ENCODE measurements around the gene SPN. TPM values are rescaled to one million over a fixed set of nuclear protein-coding genes. Genes with fewer than 3 reads are reported as not detected.

Gene SPN
- polyA plus RNA-seq, 2 of the 4 experiments (the other 2 are of a cell fraction) = 0.03 TPM; not detected in 1

DNA sequence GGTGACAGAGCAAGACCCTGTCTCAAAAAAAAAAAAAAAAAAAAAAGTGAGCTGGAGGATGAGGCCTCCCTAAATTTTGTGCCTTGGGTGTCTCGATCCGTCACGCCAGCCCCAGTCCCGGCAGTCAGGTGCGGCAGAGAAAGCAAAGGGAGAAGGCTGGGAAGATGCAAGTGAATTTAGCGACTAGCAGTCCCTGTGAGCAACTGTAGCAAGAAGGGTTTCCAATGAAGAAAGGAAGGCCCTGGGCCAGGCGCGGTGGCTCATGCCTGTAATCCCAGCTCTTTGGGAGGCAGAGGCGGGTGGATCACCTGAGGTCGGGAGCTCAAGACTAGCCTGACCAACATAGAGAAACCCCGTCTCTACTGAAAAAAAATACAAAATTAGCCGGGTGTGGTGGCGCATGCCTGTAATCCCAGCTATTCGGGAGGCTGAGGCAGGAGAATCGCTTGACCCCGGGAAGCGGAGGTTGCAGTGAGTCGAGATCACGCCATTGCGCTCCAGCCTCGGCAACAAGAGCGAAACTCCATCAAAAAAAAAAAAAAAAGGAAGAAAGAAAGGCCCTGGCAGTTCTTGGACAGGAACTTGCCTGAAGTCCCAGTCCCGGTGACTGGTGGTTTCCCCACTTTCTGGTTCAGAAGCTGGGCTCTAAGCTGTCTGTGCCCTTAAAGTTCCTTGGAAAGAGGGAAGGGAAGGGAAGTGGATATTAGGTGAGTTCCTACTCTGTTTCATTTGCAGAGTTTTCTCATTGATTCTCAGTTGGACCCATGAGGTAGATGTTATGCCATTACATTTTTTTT is 14.1 kb downstream of the SPN start:
- 95% methylated on average over 23 of the region's 23 CpGs for WGBS (ENCODE audit: missing lambda C conversion rate)
- Histone ChIP-seq H3K4me3 (no peak overlapping the region), H3K4me2 (no peak overlapping the region), H3K9me3 (no peaks in the 10 kb centered on the region), H3K4me1 (peaks cover 7% of the 10 kb centered on the region; the same call in 1 of the 3 replicates), H3K27ac (no peak overlapping the region)
- no peak for ATAC-seq
- ChIA-PET CTCF (interaction anchor here (0.6 to 4.7 kb wide), 7 partner anchors 13 to 172 kb away, joined by 3 to 29 read pairs (median 4); no protein-coding TSS in a partner anchor), POLR2A (no interaction called here)
- TF ChIP-seq CTCF (IDR thresholded peaks at IDR 0.05) (no peak), FOXS1 (CRISPR knock-in tag; IDR thresholded peaks at IDR 0.05) (no peak), EP300 (IDR thresholded peaks at IDR 0.05) (no peak), RAD21 (conservative IDR thresholded peaks at IDR 0.05 in 1 of 2, IDR thresholded peaks at IDR 0.05 in 1 of 2) (no peak), POLR2A (IDR thresholded peaks at IDR 0.05; ENCODE audit: low read length) (no peak), CHD2 (IDR thresholded peaks at IDR 0.05; ENCODE audit: low read length, partially characterized antibody) (no peak), HMGXB4 (CRISPR knock-in tag; IDR thresholded peaks at IDR 0.05; ENCODE audit: borderline replicate concordance) (no peak), SMC3 (IDR thresholded peaks at IDR 0.05) (no peak), NFE2L2 (conservative IDR thresholded peaks at IDR 0.05; ENCODE audit: low read length) (no peak), MYC (IDR thresholded peaks at IDR 0.05; ENCODE audit: borderline replicate concordance, low read length) (no peak)
- TF ChIP-seq, protein P1, sequence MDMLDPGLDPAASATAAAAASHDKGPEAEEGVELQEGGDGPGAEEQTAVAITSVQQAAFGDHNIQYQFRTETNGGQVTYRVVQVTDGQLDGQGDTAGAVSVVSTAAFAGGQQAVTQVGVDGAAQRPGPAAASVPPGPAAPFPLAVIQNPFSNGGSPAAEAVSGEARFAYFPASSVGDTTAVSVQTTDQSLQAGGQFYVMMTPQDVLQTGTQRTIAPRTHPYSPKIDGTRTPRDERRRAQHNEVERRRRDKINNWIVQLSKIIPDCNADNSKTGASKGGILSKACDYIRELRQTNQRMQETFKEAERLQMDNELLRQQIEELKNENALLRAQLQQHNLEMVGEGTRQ (IDR thresholded peaks at IDR 0.05) = no peak
- DNase-seq (ENCODE audit: low read depth in 1 of 2, low spot score in 1 of 2) = no peak
- no peak for FAIRE-seq

DNA sequence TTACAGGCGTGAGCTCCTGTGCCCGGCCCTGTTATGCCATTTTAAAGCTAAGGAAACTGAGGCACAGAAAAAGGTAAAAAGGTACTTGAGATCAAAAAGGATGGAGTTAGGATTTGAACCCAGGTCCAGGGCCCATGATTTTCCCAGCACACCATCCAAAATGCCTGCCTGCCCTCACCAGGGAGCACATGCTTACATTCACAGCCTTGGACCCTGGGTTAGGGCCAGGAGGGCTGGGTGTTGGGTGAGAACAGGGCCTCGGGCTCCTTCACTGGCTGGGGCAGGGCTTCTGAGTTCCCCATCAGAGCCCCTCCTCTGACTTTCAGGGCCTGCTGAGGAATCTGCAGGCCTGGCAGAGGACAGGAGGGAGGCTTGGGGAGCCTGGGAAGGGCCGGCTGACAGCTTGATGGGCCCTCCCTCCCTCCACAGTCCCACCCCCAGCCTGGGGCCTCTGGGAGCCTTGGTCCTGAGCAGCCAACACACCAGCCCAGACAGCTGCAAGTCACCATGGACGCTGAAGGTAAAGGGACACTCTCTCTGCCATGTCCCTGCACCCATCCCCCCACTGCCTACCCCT is 15.7 kb downstream of the SPN start, which contains the start of gene QPRT:
QPRT (plus strand) TSS at position 490 of the 577 bp plus-strand sequence; CDS start at position 508, 18 bp downstream.
- WGBS (ENCODE audit: missing lambda C conversion rate) = 65% methylated on average over 5 of the region's 5 CpGs
- Histone ChIP-seq H3K4me2 (peak within 1 kb of the TSS; percentile 44), H3K4me3 (no peak within 1 kb of the TSS), H3K27ac (peak within 1 kb of the TSS in 1 of 2 experiments; percentile 73; a peak in 3 of 6 replicates), H3K9me3 (no peaks in the 10 kb centered on the region), H3K4me1 (peaks cover 4% of the 10 kb centered on the region; the same call in 1 of the 3 replicates)
- TF ChIP-seq CHD4 (IDR thresholded peaks at IDR 0.05; ENCODE audit: borderline replicate concordance) = 0 out of 2 replicates have a peak, but pooled peaks have one; percentile 27
- no peak for TF ChIP-seq JUNB (IDR thresholded peaks at IDR 0.05)
- POLR2A ChIA-PET = no interaction called here
- CTCF ChIA-PET = interaction anchor here (0.9 to 2.2 kb wide), 4 partner anchors 12 to 327 kb away, joined by 3 to 10 read pairs (median 4); no protein-coding TSS in a partner anchor
- FAIRE-seq = no peak
- peak; percentile 60 to 76; a peak in 5 of 6 replicates for ATAC-seq
- DNase-seq (ENCODE audit: low read depth in 1 of 2, low spot score in 1 of 2) = peak in 1 of 2 experiments; percentile 21

GRCh38 chr16:29680180-29680598 is 17.1 kb downstream of the SPN start:
- 83% methylated on average over 10 of the region's 10 CpGs for WGBS (ENCODE audit: missing lambda C conversion rate)
- H3K27ac ChIP-seq = no peak overlapping the region
- ATAC-seq = no peak
- FAIRE-seq = no peak
- peaks cover 4% of the 10 kb centered on the region; the same call in 1 of the 3 replicates for H3K4me1 ChIP-seq
- no peak overlapping the region for H3K4me2 ChIP-seq
- no peak for DNase-seq (ENCODE audit: low read depth in 1 of 2, low spot score in 1 of 2)
- H3K4me3 ChIP-seq = no peak overlapping the region
- CTCF ChIA-PET = interaction anchor here (2.2 kb wide), 1 partner anchor 12 kb away, joined by 10 read pairs; no protein-coding TSS in a partner anchor
- POLR2A ChIA-PET = no interaction called here
- no peaks in the 10 kb centered on the region for H3K9me3 ChIP-seq
- no peak for TF ChIP-seq FOXS1 (CRISPR knock-in tag; IDR thresholded peaks at IDR 0.05)
- TF ChIP-seq CHD2 (IDR thresholded peaks at IDR 0.05; ENCODE audit: low read length, partially characterized antibody) = no peak
- no peak for TF ChIP-seq KDM5A (IDR thresholded peaks at IDR 0.05)
- TF ChIP-seq HOXB5 (CRISPR knock-in tag; IDR thresholded peaks at IDR 0.05) = no peak
- TF ChIP-seq TP53 (CRISPR knock-in tag; IDR thresholded peaks at IDR 0.05) = no peak
- no peak for TF ChIP-seq NFE2L2 (conservative IDR thresholded peaks at IDR 0.05; ENCODE audit: low read length)
- no peak for TF ChIP-seq EHMT2 (IDR thresholded peaks at IDR 0.05; ENCODE audit: low read depth)
- no peak for TF ChIP-seq HOXA7 (CRISPR knock-in tag; IDR thresholded peaks at IDR 0.05)
- no peak for TF ChIP-seq TFCP2L1 (CRISPR knock-in tag; IDR thresholded peaks at IDR 0.05)
- no peak for TF ChIP-seq PHF8 (IDR thresholded peaks at IDR 0.05; ENCODE audit: borderline replicate concordance, low read depth)
- TF ChIP-seq MAFK (IDR thresholded peaks at IDR 0.05; ENCODE audit: partially characterized antibody) = no peak
- TF ChIP-seq EHF (CRISPR knock-in tag; IDR thresholded peaks at IDR 0.05) = no peak
- TF ChIP-seq, protein P2, sequence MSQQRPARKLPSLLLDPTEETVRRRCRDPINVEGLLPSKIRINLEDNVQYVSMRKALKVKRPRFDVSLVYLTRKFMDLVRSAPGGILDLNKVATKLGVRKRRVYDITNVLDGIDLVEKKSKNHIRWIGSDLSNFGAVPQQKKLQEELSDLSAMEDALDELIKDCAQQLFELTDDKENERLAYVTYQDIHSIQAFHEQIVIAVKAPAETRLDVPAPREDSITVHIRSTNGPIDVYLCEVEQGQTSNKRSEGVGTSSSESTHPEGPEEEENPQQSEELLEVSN (IDR thresholded peaks at IDR 0.05; ENCODE audit: borderline replicate concordance, low read depth) = no peak
- TF ChIP-seq POLR2AphosphoS2 (conservative IDR thresholded peaks at IDR 0.05; ENCODE audit: low read length) = no peak
- TF ChIP-seq RNF2 (IDR thresholded peaks at IDR 0.05; ENCODE audit: borderline replicate concordance, low read depth) = no peak
- no peak for TF ChIP-seq RARB (CRISPR knock-in tag; IDR thresholded peaks at IDR 0.05)
- no peak for TF ChIP-seq CBX2 (IDR thresholded peaks at IDR 0.05; ENCODE audit: borderline replicate concordance, low read depth)

Data from A549 (cell line).